ENCODE data around the gene MOXD1. TPM values are rescaled to one million over a fixed set of nuclear protein-coding genes. Genes with fewer than 3 reads are reported as not detected.

MOXD1 gene
- total RNA-seq, 2 experiments from 2014 or later, result not detected

GRCh38 chr6:132412656-132413498, 11.6 kb upstream of the MOXD1 start:
- Mint-ChIP-seq H3K4me3 (no peak overlapping the region), H3K4me1 (no peaks in the 10 kb centered on the region), H3K27ac (no peak overlapping the region), H3K27me3 (peaks cover 12% of the 10 kb centered on the region), H3K36me3 (ENCODE audit: low read depth) (no peaks in the 10 kb centered on the region), H3K9me3 (no peaks in the 10 kb centered on the region)
- DNase-seq, result no peak
- ChIA-PET CTCF (no interaction called here), POLR2A (no interaction called here)

GRCh38 chr6:132411296-132411695, 10.0 kb upstream of the MOXD1 start:
- Mint-ChIP-seq H3K9me3 (no peaks in the 10 kb centered on the region), H3K4me3 (no peak overlapping the region), H3K36me3 (ENCODE audit: low read depth) (no peaks in the 10 kb centered on the region), H3K27ac (no peak overlapping the region), H3K27me3 (peaks cover 12% of the 10 kb centered on the region), H3K4me1 (no peaks in the 10 kb centered on the region)
- ChIA-PET CTCF (no interaction called here), POLR2A (no interaction called here)
- no peak for DNase-seq

- Mint-ChIP-seq H3K27me3 (peaks cover 16% of the 10 kb centered on the region), H3K9me3 (no peaks in the 10 kb centered on the region), H3K27ac (no peak overlapping the region), H3K4me1 (peaks cover 1% of the 10 kb centered on the region), H3K4me3 (no peak overlapping the region), H3K36me3 (ENCODE audit: low read depth) (no peaks in the 10 kb centered on the region)
- DNase-seq, result no peak
- ChIA-PET POLR2A (no interaction called here), CTCF (no interaction called here)
Measured at GRCh38 chr6:132410830-132411229, 9.6 kb upstream of the MOXD1 start.

GRCh38 chr6:132405143-132405915, 4.1 kb upstream of the MOXD1 start:
- no peak for DNase-seq
- no peaks in the 10 kb centered on the region for H3K9me3 Mint-ChIP-seq
- ChIA-PET POLR2A (no interaction called here), CTCF (interaction anchor here (1.1 kb wide), 1 partner anchor 126 kb away, joined by 4 read pairs; no protein-coding TSS in a partner anchor)
- no peak overlapping the region for H3K4me3 Mint-ChIP-seq
- peaks cover 9% of the 10 kb centered on the region for H3K4me1 Mint-ChIP-seq
- H3K27me3 Mint-ChIP-seq, result peaks cover 56% of the 10 kb centered on the region
- no peak overlapping the region for H3K27ac Mint-ChIP-seq
- H3K36me3 Mint-ChIP-seq (ENCODE audit: low read depth), result peaks cover 3% of the 10 kb centered on the region

GRCh38 chr6:132404736-132405135, 3.5 kb upstream of the MOXD1 start:
- H3K4me1 Mint-ChIP-seq, result peaks cover 9% of the 10 kb centered on the region
- CTCF ChIA-PET, result interaction anchor here (0.8 to 1.1 kb wide), 2 partner anchors 107 to 125 kb away, joined by 3 to 4 read pairs; no protein-coding TSS in a partner anchor
- no peak for DNase-seq
- H3K27me3 Mint-ChIP-seq, result peaks cover 58% of the 10 kb centered on the region
- H3K36me3 Mint-ChIP-seq (ENCODE audit: low read depth), result peaks cover 3% of the 10 kb centered on the region
- no peak overlapping the region for H3K4me3 Mint-ChIP-seq
- no peak overlapping the region for H3K27ac Mint-ChIP-seq
- POLR2A ChIA-PET, result no interaction called here
- H3K9me3 Mint-ChIP-seq, result no peaks in the 10 kb centered on the region

GRCh38 chr6:132404330-132404729, 3.1 kb upstream of the MOXD1 start:
- no peak overlapping the region for H3K4me3 Mint-ChIP-seq
- H3K27ac Mint-ChIP-seq, result no peak overlapping the region
- H3K4me1 Mint-ChIP-seq, result peaks cover 9% of the 10 kb centered on the region
- CTCF ChIA-PET, result interaction anchor here (0.8 to 1.1 kb wide), 2 partner anchors 107 to 125 kb away, joined by 3 to 4 read pairs; no protein-coding TSS in a partner anchor
- peaks cover 3% of the 10 kb centered on the region for H3K36me3 Mint-ChIP-seq (ENCODE audit: low read depth)
- H3K27me3 Mint-ChIP-seq, result peaks cover 62% of the 10 kb centered on the region
- H3K9me3 Mint-ChIP-seq, result no peaks in the 10 kb centered on the region
- DNase-seq, result no peak
- POLR2A ChIA-PET, result no interaction called here

- Mint-ChIP-seq H3K4me3 (no peak overlapping the region), H3K27me3 (peaks cover 72% of the 10 kb centered on the region), H3K9me3 (no peaks in the 10 kb centered on the region), H3K27ac (no peak overlapping the region), H3K4me1 (peaks cover 9% of the 10 kb centered on the region), H3K36me3 (ENCODE audit: low read depth) (peaks cover 3% of the 10 kb centered on the region)
- ChIA-PET CTCF (no interaction called here), POLR2A (no interaction called here)
- no peak for DNase-seq
Measured at GRCh38 chr6:132401618-132402285, 477 bp upstream of the MOXD1 start.

- H3K36me3 Mint-ChIP-seq (ENCODE audit: low read depth), result peaks cover 3% of the 10 kb centered on the region
Measured at GRCh38 chr6:132400555-132400882, 756 bp downstream of the MOXD1 start.

GRCh38 chr6:132399376-132400074, 1.8 kb downstream of the MOXD1 start:
- Mint-ChIP-seq H3K4me1 (peaks cover 5% of the 10 kb centered on the region), H3K27ac (no peak overlapping the region), H3K36me3 (ENCODE audit: low read depth) (peaks cover 3% of the 10 kb centered on the region), H3K4me3 (no peak overlapping the region), H3K9me3 (no peaks in the 10 kb centered on the region), H3K27me3 (peaks cover 72% of the 10 kb centered on the region)
- no peak for DNase-seq
- POLR2A ChIA-PET, result no interaction called here
- CTCF ChIA-PET, result no interaction called here

More at GRCh38 chr6:132400555-132400882, 756 bp downstream of the MOXD1 start:
- no peak overlapping the region for H3K4me3 Mint-ChIP-seq
- POLR2A ChIA-PET, result no interaction called here
- DNase-seq, result no peak
- H3K27ac Mint-ChIP-seq, result no peak overlapping the region
- H3K27me3 Mint-ChIP-seq, result peaks cover 72% of the 10 kb centered on the region
- peaks cover 7% of the 10 kb centered on the region for H3K4me1 Mint-ChIP-seq
- H3K9me3 Mint-ChIP-seq, result no peaks in the 10 kb centered on the region
- CTCF ChIA-PET, result no interaction called here

GRCh38 chr6:132395015-132395597, 6.2 kb downstream of the MOXD1 start:
- Mint-ChIP-seq H3K9me3 (peaks cover 8% of the 10 kb centered on the region), H3K4me3 (no peak overlapping the region), H3K27me3 (peaks cover 53% of the 10 kb centered on the region), H3K4me1 (no peaks in the 10 kb centered on the region), H3K36me3 (ENCODE audit: low read depth) (no peaks in the 10 kb centered on the region), H3K27ac (no peak overlapping the region)
- ChIA-PET CTCF (no interaction called here), POLR2A (no interaction called here)
- DNase-seq, result no peak

- H3K36me3 Mint-ChIP-seq (ENCODE audit: low read depth), result no peaks in the 10 kb centered on the region
- no peak for DNase-seq
- H3K27ac Mint-ChIP-seq, result no peak overlapping the region
- CTCF ChIA-PET, result interaction anchor here (1.3 kb wide), 1 partner anchor 113 kb away, joined by 3 read pairs; no protein-coding TSS in a partner anchor
- H3K4me3 Mint-ChIP-seq, result no peak overlapping the region
- peaks cover 45% of the 10 kb centered on the region for H3K27me3 Mint-ChIP-seq
- no peaks in the 10 kb centered on the region for H3K4me1 Mint-ChIP-seq
- POLR2A ChIA-PET, result no interaction called here
- peaks cover 8% of the 10 kb centered on the region for H3K9me3 Mint-ChIP-seq
Measured at GRCh38 chr6:132392792-132393191, 8.5 kb downstream of the MOXD1 start.

- H3K9me3 Mint-ChIP-seq, result peaks cover 8% of the 10 kb centered on the region
- H3K27ac Mint-ChIP-seq, result no peak overlapping the region
- CTCF ChIA-PET, result interaction anchor here (1.3 kb wide), 1 partner anchor 112 kb away, joined by 3 read pairs; no protein-coding TSS in a partner anchor
- H3K4me1 Mint-ChIP-seq, result no peaks in the 10 kb centered on the region
- H3K27me3 Mint-ChIP-seq, result peaks cover 43% of the 10 kb centered on the region
- no peaks in the 10 kb centered on the region for H3K36me3 Mint-ChIP-seq (ENCODE audit: low read depth)
- DNase-seq, result no peak
- POLR2A ChIA-PET, result no interaction called here
- no peak overlapping the region for H3K4me3 Mint-ChIP-seq
Measured at GRCh38 chr6:132392270-132392646, 9.0 kb downstream of the MOXD1 start.
